CD14-positive monocyte (primary cell): Measurements from ENCODE around the gene IPPK. TPM values are rescaled to one million over a fixed set of nuclear protein-coding genes. Genes with fewer than 3 reads are reported as not detected.

ENCODE experiments used
- DNase-seq, 3 donors: peaks; one replicate each; pipeline ENCODE4 v3.0.0-alpha.2; 2011 to 2022
- H2AFZ ChIP-seq: 2 replicates; pipeline ENCODE4 v1.6.0; 2012; ENCODE audit warnings: mild to moderate bottlenecking, low read depth, low read length, inconsistent platforms; ENCODE audit not compliant: insufficient read depth, poor library complexity, severe bottlenecking
- H3K27ac ChIP-seq, 2 donors: 1 replicate in 1 of 2; 2 replicates in 1 of 2; pipeline ENCODE4 v1.5.1; 2012 to 2013; ENCODE audit warnings: low read length in 2 of 2, control low read depth in 1 of 2, inconsistent platforms in 1 of 2, low read depth in 1 of 2, mild to moderate bottlenecking in 1 of 2
- H3K27me3 ChIP-seq, 2 donors: one replicate each; pipeline versions ENCODE4 v1.6.0 to v1.6.1; 2011 to 2013; ENCODE audit warnings: low read length in 2 of 2; ENCODE audit not compliant: control insufficient read depth in 2 of 2, insufficient read depth in 2 of 2
- H3K36me3 ChIP-seq, 2 donors: replicated peaks in 1 of 2; 1 replicate in 1 of 2; 2 replicates in 1 of 2; pipeline versions ENCODE4 v1.5.1 to v1.6.1; 2012 to 2013; ENCODE audit warnings: low read length in 2 of 2, control low read depth in 1 of 2, inconsistent platforms in 1 of 2, mild to moderate bottlenecking in 1 of 2; ENCODE audit not compliant: insufficient read depth in 2 of 2, control insufficient read depth in 1 of 2
- H3K4me1 ChIP-seq, 2 donors: 1 replicate in 1 of 2; 2 replicates in 1 of 2; pipeline versions ENCODE4 v1.5.1 to v1.6.1; 2012 to 2013; ENCODE audit warnings: low read length in 2 of 2, control low read depth in 1 of 2, inconsistent platforms in 1 of 2, mild to moderate bottlenecking in 1 of 2, moderate library complexity in 1 of 2; ENCODE audit not compliant: insufficient read depth in 2 of 2, control insufficient read depth in 1 of 2
- H3K4me2 ChIP-seq: replicated peaks from 2 replicates; pipeline ENCODE3; 2012; ENCODE audit warnings: low read length, moderate library complexity, mild to moderate bottlenecking; ENCODE audit not compliant: poor library complexity, severe bottlenecking; ENCODE audit errors: extremely low read depth
- H3K4me3 ChIP-seq, 3 experiments: fragments of 200-600 bp in 1 of 3; sonication (generic) in 1 of 3; replicated peaks in 1 of 3; 1 replicate in 2 of 3; 2 replicates in 1 of 3; pipeline ENCODE4 v1.5.1; 2011 to 2013; ENCODE audit warnings: low read length in 3 of 3, mild to moderate bottlenecking in 3 of 3, control low read depth in 2 of 3, low read depth in 2 of 3, inconsistent platforms in 1 of 3, moderate library complexity in 1 of 3
- H3K79me2 ChIP-seq: 2 replicates; pipeline ENCODE4 v1.6.0; 2012; ENCODE audit warnings: mild to moderate bottlenecking, control low read depth, inconsistent platforms, low read length, moderate library complexity; ENCODE audit not compliant: insufficient read depth
- H3K9ac ChIP-seq: 2 replicates; pipeline ENCODE4 v1.6.0; 2017; ENCODE audit warnings: low read length, mild to moderate bottlenecking; ENCODE audit not compliant: insufficient read depth, poor library complexity, severe bottlenecking
- H3K9me3 ChIP-seq, 2 donors: replicated peaks in 1 of 2; 1 replicate in 1 of 2; 2 replicates in 1 of 2; pipeline versions ENCODE4 v1.5.1 to v1.6.1; 2012 to 2013; ENCODE audit warnings: low read length in 2 of 2, control low read depth in 1 of 2; ENCODE audit not compliant: control insufficient read depth in 1 of 2, insufficient read depth in 1 of 2
- H4K20me1 ChIP-seq: 2 replicates; pipeline ENCODE4 v1.6.0; 2012; ENCODE audit warnings: mild to moderate bottlenecking, low read length, control low read depth, moderate library complexity; ENCODE audit not compliant: insufficient read depth
- H3K27ac Mint-ChIP-seq, 7 donors: one replicate each; pipeline ENCODE4 v1.8.0; 2020; ENCODE audit warnings: mild to moderate bottlenecking in 7 of 7, mixed read lengths in 7 of 7, moderate library complexity in 6 of 7, inconsistent platforms in 2 of 7
- H3K27me3 Mint-ChIP-seq, 3 donors: one replicate each; pipeline ENCODE4 v1.8.0; 2021 to 2022; ENCODE audit warnings: low read depth in 3 of 3, mild to moderate bottlenecking in 3 of 3, mixed read lengths in 3 of 3, moderate library complexity in 3 of 3, inconsistent platforms in 1 of 3
- H3K36me3 Mint-ChIP-seq, 2 donors: one replicate each; pipeline ENCODE4 v1.8.0; 2020; ENCODE audit warnings: mixed read lengths in 2 of 2, inconsistent platforms in 1 of 2, mild to moderate bottlenecking in 1 of 2
- H3K4me1 Mint-ChIP-seq: one replicate; pipeline ENCODE4 v1.8.0; 2020; ENCODE audit warnings: mild to moderate bottlenecking, mixed read lengths
- H3K4me3 Mint-ChIP-seq, 2 donors: one replicate each; pipeline ENCODE4 v1.8.0; 2020; ENCODE audit warnings: mild to moderate bottlenecking in 2 of 2, mixed read lengths in 2 of 2, moderate library complexity in 1 of 2
- H3K9me3 Mint-ChIP-seq, 7 donors: one replicate each; pipeline ENCODE4 v1.8.0; 2020 to 2022; ENCODE audit warnings: mixed read lengths in 7 of 7, mild to moderate bottlenecking in 6 of 7, moderate library complexity in 6 of 7, inconsistent platforms in 2 of 7
- WGBS: methylation state at CpG from one replicate; pipeline ENCODE4 v1.1.5; 2013; ENCODE audit warnings: missing lambda C conversion rate; ENCODE audit not compliant: insufficient coverage; 5-methylcytosine and 5-hydroxymethylcytosine counted together
- intact Hi-C, 2 donors: fragments of 100-400 bp; cut with micrococcal nuclease; formaldehyde crosslinking; loops; one replicate each; pipeline versions ENCODE4 v1.15.0 to v1.15.1; 2023
- polyA plus RNA-seq, 3 donors: library from polyadenylated mRNA; depleted of rRNA in 1 of 3; unstranded in 2 of 3; stranded (reverse) in 1 of 3; fragments of 300-500 nt in 2 of 3; fragments of >200 nt in 1 of 3; fragmentation: Illumina TruSeq in 2 of 3; gene quantifications; 1 replicate in 2 of 3; 2 replicates in 1 of 3; pipeline ENCODE4 v1.2.3, GENCODE V29; 2012 to 2021
- TF ChIP-seq, protein P1 (sequence below): fragments of 200-600 bp; IDR thresholded peaks from one replicate; pipeline ENCODE4 v1.8.0; 2022; ENCODE audit warnings: antibody characterized with exemption, mild to moderate bottlenecking

IPPK gene
- polyA plus RNA-seq, 3 donors, result 1.9 to 11.6 (median 3.2) TPM

DNA sequence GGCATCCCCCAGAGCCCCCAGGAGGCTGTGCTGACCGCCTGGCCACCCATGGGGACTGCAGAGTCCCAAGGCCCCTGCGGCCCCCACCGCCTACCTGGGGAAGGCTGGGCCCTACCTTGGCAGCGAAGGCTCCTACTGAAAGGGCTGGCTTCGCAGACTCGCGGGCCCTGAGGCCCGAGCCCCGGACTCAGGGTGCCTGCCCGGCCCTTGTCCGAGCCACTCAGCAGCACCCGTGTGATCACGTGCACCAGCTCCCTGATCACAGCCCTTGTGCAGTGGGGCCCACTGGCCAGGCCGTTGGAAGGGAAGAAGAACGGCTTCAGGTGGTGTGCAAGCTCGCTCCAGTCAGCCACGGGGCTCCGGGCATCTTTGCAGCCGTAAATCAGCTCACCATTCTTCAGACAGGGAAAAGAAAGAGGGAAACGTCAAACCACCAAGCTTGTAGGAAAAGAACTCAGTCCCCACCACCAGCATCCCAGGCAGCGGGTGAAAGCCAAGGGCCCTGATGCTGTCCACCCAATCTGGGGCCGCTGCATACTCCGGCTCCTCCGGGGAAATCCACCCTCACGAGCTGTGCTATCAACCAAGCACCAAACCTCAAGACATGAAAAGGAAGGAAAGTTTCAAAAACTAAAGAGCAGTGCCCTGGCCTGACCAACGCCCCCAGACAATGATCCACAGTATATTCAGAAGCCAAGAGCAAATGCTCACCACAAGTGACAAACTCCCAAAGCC is 31.9 kb downstream of the IPPK start:
- Mint-ChIP-seq H3K27ac (no peak overlapping the region), H3K36me3 (peaks cover 85 to 94% of the 10 kb centered on the region in 2 donors), H3K27me3 (no peaks in the 10 kb centered on the region), H3K4me1 (no peaks in the 10 kb centered on the region), H3K9me3 (no peaks in the 10 kb centered on the region), H3K4me3 (no peak overlapping the region)
- H3K4me3 ChIP-seq, result no peak overlapping the region
- no peaks in the 10 kb centered on the region for H3K79me2 ChIP-seq
- no peaks in the 10 kb centered on the region for H3K4me1 ChIP-seq
- no peak overlapping the region for H2AFZ ChIP-seq
- intact Hi-C loops, result loop anchor here in 1 of 2 donors (10.0 kb wide), 1 partner anchor 313 kb away; the partner anchor contains the start of genes CENPP and NOL8
- no peak for DNase-seq
- H3K27me3 ChIP-seq, result no peaks in the 10 kb centered on the region
- no peak overlapping the region for H3K9ac ChIP-seq
- TF ChIP-seq, protein P1, sequence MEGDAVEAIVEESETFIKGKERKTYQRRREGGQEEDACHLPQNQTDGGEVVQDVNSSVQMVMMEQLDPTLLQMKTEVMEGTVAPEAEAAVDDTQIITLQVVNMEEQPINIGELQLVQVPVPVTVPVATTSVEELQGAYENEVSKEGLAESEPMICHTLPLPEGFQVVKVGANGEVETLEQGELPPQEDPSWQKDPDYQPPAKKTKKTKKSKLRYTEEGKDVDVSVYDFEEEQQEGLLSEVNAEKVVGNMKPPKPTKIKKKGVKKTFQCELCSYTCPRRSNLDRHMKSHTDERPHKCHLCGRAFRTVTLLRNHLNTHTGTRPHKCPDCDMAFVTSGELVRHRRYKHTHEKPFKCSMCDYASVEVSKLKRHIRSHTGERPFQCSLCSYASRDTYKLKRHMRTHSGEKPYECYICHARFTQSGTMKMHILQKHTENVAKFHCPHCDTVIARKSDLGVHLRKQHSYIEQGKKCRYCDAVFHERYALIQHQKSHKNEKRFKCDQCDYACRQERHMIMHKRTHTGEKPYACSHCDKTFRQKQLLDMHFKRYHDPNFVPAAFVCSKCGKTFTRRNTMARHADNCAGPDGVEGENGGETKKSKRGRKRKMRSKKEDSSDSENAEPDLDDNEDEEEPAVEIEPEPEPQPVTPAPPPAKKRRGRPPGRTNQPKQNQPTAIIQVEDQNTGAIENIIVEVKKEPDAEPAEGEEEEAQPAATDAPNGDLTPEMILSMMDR, result no peak
- WGBS, result over 99% methylated on average over 15 of the region's 26 CpGs
- H3K27ac ChIP-seq, result no peak overlapping the region
- no peak overlapping the region for H3K4me2 ChIP-seq
- no peaks in the 10 kb centered on the region for H4K20me1 ChIP-seq
- no peaks in the 10 kb centered on the region for H3K9me3 ChIP-seq
- peaks cover 89 to 98% of the 10 kb centered on the region in 2 donors for H3K36me3 ChIP-seq

DNA sequence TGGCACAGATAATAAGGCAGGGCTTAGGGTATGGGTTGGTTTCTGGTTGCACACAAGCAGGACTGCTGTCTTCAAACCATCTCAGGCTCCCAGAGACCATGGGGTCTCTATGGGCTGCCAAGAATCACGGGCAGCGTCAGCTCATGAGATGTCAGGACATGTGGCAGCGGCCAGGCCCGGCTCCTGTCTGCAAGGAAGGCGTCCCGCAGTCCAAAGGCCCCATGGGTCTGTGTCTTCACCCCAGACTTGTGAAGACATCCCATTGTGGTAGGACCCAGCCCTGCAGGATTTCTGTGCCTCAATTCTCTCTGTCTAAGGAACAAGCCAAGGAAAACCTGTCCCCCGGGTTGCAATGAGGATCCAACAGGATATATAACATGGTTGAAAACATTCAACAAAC is 32.6 kb downstream of the IPPK start:
- Histone ChIP-seq H2AFZ (no peak overlapping the region), H3K4me1 (no peaks in the 10 kb centered on the region), H3K9ac (no peak overlapping the region), H4K20me1 (no peaks in the 10 kb centered on the region), H3K27me3 (no peaks in the 10 kb centered on the region), H3K9me3 (no peaks in the 10 kb centered on the region), H3K4me2 (no peak overlapping the region), H3K27ac (no peak overlapping the region), H3K4me3 (no peak overlapping the region), H3K79me2 (no peaks in the 10 kb centered on the region), H3K36me3 (peaks cover 87 to 98% of the 10 kb centered on the region in 2 donors)
- intact Hi-C loops, result loop anchor here in 1 of 2 donors (10.0 kb wide), 1 partner anchor 313 kb away; the partner anchor contains the start of genes CENPP and NOL8
- Mint-ChIP-seq H3K9me3 (no peaks in the 10 kb centered on the region), H3K4me1 (no peaks in the 10 kb centered on the region), H3K27ac (peak overlapping the region in 2 of 7 donors; percentile 30 to 68), H3K27me3 (no peaks in the 10 kb centered on the region), H3K4me3 (no peak overlapping the region), H3K36me3 (peaks cover 83 to 94% of the 10 kb centered on the region in 2 donors)
- no peak for DNase-seq
- 93% methylated on average over 6 of the region's 7 CpGs for WGBS
- TF ChIP-seq, protein P1, result no peak
